ENCODE measurements around the gene SPATA12. TPM values are rescaled to one million over a fixed set of nuclear protein-coding genes. Genes with fewer than 3 reads are reported as not detected.

SPATA12 gene
- total and polyA plus RNA-seq, 2 of the 8 experiments (the other 6 are each of a cell fraction or from before 2014, with no cell fraction given) = 0.19 to 0.97 TPM

DNA sequence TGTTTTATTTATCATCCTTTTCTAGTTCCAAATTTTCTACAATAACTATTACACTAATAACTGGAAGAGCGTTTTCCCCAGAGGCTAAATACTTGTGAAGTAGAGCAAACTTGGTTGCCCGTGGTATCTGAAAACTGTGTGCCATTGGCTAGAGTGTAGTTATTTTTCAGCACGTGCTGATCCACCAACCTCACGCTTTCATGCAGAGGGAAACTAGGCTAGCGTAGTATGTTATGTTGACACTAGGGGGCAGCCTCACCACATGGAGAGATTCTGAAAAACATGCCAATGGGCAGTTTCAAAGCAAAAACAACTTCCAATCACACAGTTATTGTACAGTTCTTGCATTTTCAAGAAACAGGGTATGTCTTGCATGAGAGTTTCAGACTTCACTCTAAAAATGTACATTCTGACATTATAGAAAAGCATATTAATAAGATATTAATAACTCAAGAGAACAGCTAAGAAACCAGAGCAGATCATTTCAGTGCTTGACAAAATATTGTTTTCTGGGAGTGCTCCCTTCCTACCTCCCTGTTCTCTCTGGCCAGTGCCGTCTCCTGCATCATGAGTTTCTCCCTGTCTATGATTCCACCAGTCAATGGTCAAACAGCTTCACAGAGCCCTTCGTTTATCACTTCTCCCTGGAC lies 39.7 kb downstream of the SPATA12 start (continued):
- TF ChIP-seq, protein P1, sequence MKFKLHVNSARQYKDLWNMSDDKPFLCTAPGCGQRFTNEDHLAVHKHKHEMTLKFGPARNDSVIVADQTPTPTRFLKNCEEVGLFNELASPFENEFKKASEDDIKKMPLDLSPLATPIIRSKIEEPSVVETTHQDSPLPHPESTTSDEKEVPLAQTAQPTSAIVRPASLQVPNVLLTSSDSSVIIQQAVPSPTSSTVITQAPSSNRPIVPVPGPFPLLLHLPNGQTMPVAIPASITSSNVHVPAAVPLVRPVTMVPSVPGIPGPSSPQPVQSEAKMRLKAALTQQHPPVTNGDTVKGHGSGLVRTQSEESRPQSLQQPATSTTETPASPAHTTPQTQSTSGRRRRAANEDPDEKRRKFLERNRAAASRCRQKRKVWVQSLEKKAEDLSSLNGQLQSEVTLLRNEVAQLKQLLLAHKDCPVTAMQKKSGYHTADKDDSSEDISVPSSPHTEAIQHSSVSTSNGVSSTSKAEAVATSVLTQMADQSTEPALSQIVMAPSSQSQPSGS (IDR thresholded peaks at IDR 0.05; ENCODE audit: low read length) = no peak
- TF ChIP-seq JUND (IDR thresholded peaks at IDR 0.05; ENCODE audit: low read length) = no peak
- TF ChIP-seq KDM5A (IDR thresholded peaks at IDR 0.05; ENCODE audit: low read length) = no peak
- TF ChIP-seq HDAC6 (IDR thresholded peaks at IDR 0.05; ENCODE audit: low read depth, low read length) = no peak
- 0 out of 2 replicates have a peak, but pooled peaks have one; percentile 28 for TF ChIP-seq TEAD4 (IDR thresholded peaks at IDR 0.05; ENCODE audit: low read depth, low read length)
- TF ChIP-seq CHD2 (IDR thresholded peaks at IDR 0.05; ENCODE audit: low read length) = no peak
- no peak for TF ChIP-seq TAF7 (optimal IDR thresholded peaks at IDR 0.05; ENCODE audit: borderline replicate concordance, low read depth, low read length)
- no peak for TF ChIP-seq SP2 (IDR thresholded peaks at IDR 0.05; ENCODE audit: low read length)
- no peak for TF ChIP-seq CTBP2 (IDR thresholded peaks at IDR 0.05; ENCODE audit: borderline replicate concordance, insufficient read depth, insufficient read length, low read length)
- no peak for TF ChIP-seq YY1 (IDR thresholded peaks at IDR 0.05; ENCODE audit: low read depth, low read length)
- TF ChIP-seq SIRT6 (IDR thresholded peaks at IDR 0.05; ENCODE audit: low read length) = no peak
- TF ChIP-seq NANOG (IDR thresholded peaks at IDR 0.05; ENCODE audit: insufficient read depth, low read depth, low read length, poor library complexity, severe bottlenecking) = no peak
- TF ChIP-seq RBBP5 (IDR thresholded peaks at IDR 0.05; ENCODE audit: borderline replicate concordance, low read depth, low read length) = no peak
- TF ChIP-seq, protein P2, sequence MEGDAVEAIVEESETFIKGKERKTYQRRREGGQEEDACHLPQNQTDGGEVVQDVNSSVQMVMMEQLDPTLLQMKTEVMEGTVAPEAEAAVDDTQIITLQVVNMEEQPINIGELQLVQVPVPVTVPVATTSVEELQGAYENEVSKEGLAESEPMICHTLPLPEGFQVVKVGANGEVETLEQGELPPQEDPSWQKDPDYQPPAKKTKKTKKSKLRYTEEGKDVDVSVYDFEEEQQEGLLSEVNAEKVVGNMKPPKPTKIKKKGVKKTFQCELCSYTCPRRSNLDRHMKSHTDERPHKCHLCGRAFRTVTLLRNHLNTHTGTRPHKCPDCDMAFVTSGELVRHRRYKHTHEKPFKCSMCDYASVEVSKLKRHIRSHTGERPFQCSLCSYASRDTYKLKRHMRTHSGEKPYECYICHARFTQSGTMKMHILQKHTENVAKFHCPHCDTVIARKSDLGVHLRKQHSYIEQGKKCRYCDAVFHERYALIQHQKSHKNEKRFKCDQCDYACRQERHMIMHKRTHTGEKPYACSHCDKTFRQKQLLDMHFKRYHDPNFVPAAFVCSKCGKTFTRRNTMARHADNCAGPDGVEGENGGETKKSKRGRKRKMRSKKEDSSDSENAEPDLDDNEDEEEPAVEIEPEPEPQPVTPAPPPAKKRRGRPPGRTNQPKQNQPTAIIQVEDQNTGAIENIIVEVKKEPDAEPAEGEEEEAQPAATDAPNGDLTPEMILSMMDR (IDR thresholded peaks at IDR 0.05; ENCODE audit: control extremely low read depth in 1 of 3, insufficient read depth in 1 of 3, low read depth in 1 of 3, low read length in 3 of 3) = peak; percentile 26 to 90 (median 76)
- TF ChIP-seq NRF1 (IDR thresholded peaks at IDR 0.05; ENCODE audit: low read depth, low read length) = no peak
- no peak for TF ChIP-seq SAP30 (IDR thresholded peaks at IDR 0.05; ENCODE audit: insufficient read depth, insufficient replicate concordance, low read length)
- TF ChIP-seq GTF2F1 (IDR thresholded peaks at IDR 0.05; ENCODE audit: borderline replicate concordance, low read depth, low read length) = no peak
- TF ChIP-seq MAFK (IDR thresholded peaks at IDR 0.05; ENCODE audit: low read depth, low read length) = no peak
- TF ChIP-seq JUN (IDR thresholded peaks at IDR 0.05; ENCODE audit: low read depth, low read length) = no peak
- TF ChIP-seq BCL11A (IDR thresholded peaks at IDR 0.05; ENCODE audit: low read depth in 2 of 2, low read length in 2 of 2) = no peak
- no peak for TF ChIP-seq RXRA (IDR thresholded peaks at IDR 0.05; ENCODE audit: insufficient read depth, low read depth, low read length)
